BE2C (cell line): Measurements from ENCODE around the gene PDIA5.
A peak's percentile ranks its signal among the peaks of the same experiment; 100 is the strongest.

Experiments used
- DNase-seq: peaks from one replicate; pipeline ENCODE4 v3.0.0-alpha.2; 2020
- H3K27me3 ChIP-seq: fragments of 250-450 bp; sonication (Bioruptor Pico); 2 replicates; pipeline ENCODE4 v1.5.1; 2020; ENCODE audit warnings: mild to moderate bottlenecking
- H3K36me3 ChIP-seq: fragments of 250-450 bp; sonication (Bioruptor Pico); 2 replicates; pipeline ENCODE4 v1.5.1; 2020; ENCODE audit warnings: mild to moderate bottlenecking
- H3K4me1 ChIP-seq: fragments of 250-450 bp; sonication (Bioruptor Pico); 2 replicates; pipeline ENCODE4 v1.5.1; 2020
- H3K4me3 ChIP-seq: 2 replicates; pipeline ENCODE4 v1.5.1; 2011; ENCODE audit warnings: low read depth, low read length
- H3K9me3 ChIP-seq: fragments of 250-450 bp; sonication (Bioruptor Pico); 2 replicates; pipeline ENCODE4 v1.5.1; 2020
- CTCF ChIP-seq: IDR thresholded peaks from 2 replicates; pipeline ENCODE4 v1.5.1; 2012; ENCODE audit warnings: mild to moderate bottlenecking, low read depth, low read length

Gene PDIA5

GRCh38 chr3:123154020-123154985 lies 87.5 kb downstream of the PDIA5 start:
- no peak for DNase-seq
- H3K4me3 ChIP-seq: no peak overlapping the region
- H3K4me1 ChIP-seq: peaks cover 47% of the 10 kb centered on the region
- TF ChIP-seq CTCF: no peak
- no peaks in the 10 kb centered on the region for H3K27me3 ChIP-seq
- H3K36me3 ChIP-seq: peaks cover 58% of the 10 kb centered on the region
- H3K9me3 ChIP-seq: no peaks in the 10 kb centered on the region

GRCh38 chr3:123155471-123156011 lies 88.7 kb downstream of the PDIA5 start:
- DNase-seq: peak; percentile 65
- no peaks in the 10 kb centered on the region for H3K9me3 ChIP-seq
- no peaks in the 10 kb centered on the region for H3K27me3 ChIP-seq
- peaks cover 55% of the 10 kb centered on the region for H3K36me3 ChIP-seq
- H3K4me1 ChIP-seq: peaks cover 49% of the 10 kb centered on the region
- no peak for TF ChIP-seq CTCF
- H3K4me3 ChIP-seq: no peak overlapping the region

- Histone ChIP-seq H3K4me1 (peaks cover 49% of the 10 kb centered on the region), H3K4me3 (no peak overlapping the region), H3K9me3 (no peaks in the 10 kb centered on the region), H3K36me3 (peaks cover 56% of the 10 kb centered on the region), H3K27me3 (no peaks in the 10 kb centered on the region)
- TF ChIP-seq CTCF: no peak
- no peak for DNase-seq
Observed at GRCh38 chr3:123156276-123156995, 89.6 kb downstream of the PDIA5 start.

GRCh38 chr3:123157209-123157597 lies 90.4 kb downstream of the PDIA5 start:
- DNase-seq: no peak
- peaks cover 62% of the 10 kb centered on the region for H3K36me3 ChIP-seq

GRCh38 chr3:123157598-123158287 lies 90.9 kb downstream of the PDIA5 start:
- DNase-seq: no peak
- Histone ChIP-seq H3K4me1 (peaks cover 49% of the 10 kb centered on the region), H3K4me3 (no peak overlapping the region), H3K9me3 (no peaks in the 10 kb centered on the region), H3K27me3 (no peaks in the 10 kb centered on the region), H3K36me3 (peaks cover 65% of the 10 kb centered on the region)
- no peak for TF ChIP-seq CTCF

More at GRCh38 chr3:123157209-123157597, 90.4 kb downstream of the PDIA5 start:
- H3K9me3 ChIP-seq: no peaks in the 10 kb centered on the region
- H3K27me3 ChIP-seq: no peaks in the 10 kb centered on the region
- H3K4me3 ChIP-seq: no peak overlapping the region
- peaks cover 49% of the 10 kb centered on the region for H3K4me1 ChIP-seq
- TF ChIP-seq CTCF: no peak
